GM18517 (cell line): Measurements from ENCODE around the gene TICRR.
"Not testable (repeated sequence)": the region's sequence is repeated elsewhere in the genome, so short reads cannot be mapped to it uniquely, and the experiment has no call there.

Experiments used
- ATAC-seq: cut with Tn5 transposase; IDR thresholded peaks from one replicate; pipeline ENCODE4 v1.9.1; 2021; ENCODE audit warnings: mild to moderate bottlenecking, moderate library complexity; ENCODE audit not compliant: unreplicated experiment

Gene TICRR

GRCh38 chr15:89575146-89575655 is at the start of gene TICRR:
Gene TICRR, plus strand, starts transcription at chr15:89575469. Its CDS starts 118 bp downstream, at chr15:89575587.
- peak; percentile 98 for ATAC-seq

- no peak for ATAC-seq
Measured at GRCh38 chr15:89526181-89526580, 49.1 kb upstream of the TICRR start.

GRCh38 chr15:89526601-89527441 is 48.4 kb upstream of the TICRR start:
- ATAC-seq = no peak

GRCh38 chr15:89528757-89529352 is 46.4 kb upstream of the TICRR start:
- no peak for ATAC-seq

- ATAC-seq = no peak
Measured at GRCh38 chr15:89530976-89531375, 44.3 kb upstream of the TICRR start.

GRCh38 chr15:89531796-89532537 is 43.3 kb upstream of the TICRR start:
- no peak for ATAC-seq

- ATAC-seq = no peak
Measured at GRCh38 chr15:89533861-89534544, 41.3 kb upstream of the TICRR start.

GRCh38 chr15:89539027-89539426 is 36.2 kb upstream of the TICRR start:
- no peak for ATAC-seq

GRCh38 chr15:89542369-89542768 is 32.9 kb upstream of the TICRR start:
- no peak for ATAC-seq

- no peak for ATAC-seq
Measured at GRCh38 chr15:89543389-89543788, 31.9 kb upstream of the TICRR start.

GRCh38 chr15:89549138-89549537 is 26.1 kb upstream of the TICRR start:
- ATAC-seq = not testable (repeated sequence)

- no peak for ATAC-seq
Measured at GRCh38 chr15:89550427-89550826, 24.8 kb upstream of the TICRR start.

- peak; percentile 49 for ATAC-seq
Measured at GRCh38 chr15:89551550-89551949, 23.7 kb upstream of the TICRR start.

GRCh38 chr15:89553632-89554031 is 21.6 kb upstream of the TICRR start:
- no peak for ATAC-seq

GRCh38 chr15:89554247-89554646 is 21.0 kb upstream of the TICRR start:
- no peak for ATAC-seq

- ATAC-seq = no peak
Measured at GRCh38 chr15:89555768-89556167, 19.5 kb upstream of the TICRR start.

GRCh38 chr15:89556413-89557262 is 18.6 kb upstream of the TICRR start:
- ATAC-seq = no peak

- no peak for ATAC-seq
Measured at GRCh38 chr15:89559769-89560264, 15.5 kb upstream of the TICRR start.

- no peak for ATAC-seq
Measured at GRCh38 chr15:89566181-89566580, 9.1 kb upstream of the TICRR start.
